Measurements from ENCODE around the gene MUC5AC.
"Not testable (repeated sequence)": the region's sequence is repeated elsewhere in the genome, so short reads cannot be mapped to it uniquely, and the experiment has no call there.

Gene MUC5AC

GRCh38 chr11:1246301-1246700 lies 88.5 kb downstream of the MUC5AC start:
- not testable (repeated sequence) for H3K4me3 ChIP-seq (ENCODE audit: low read depth, low read length); DNase-seq (ENCODE audit: low read depth)

GRCh38 chr11:1247026-1247425 lies 89.3 kb downstream of the MUC5AC start:
- not testable (repeated sequence) for DNase-seq (ENCODE audit: low read depth); H3K4me3 ChIP-seq (ENCODE audit: low read depth, low read length)

- DNase-seq (ENCODE audit: low read depth); H3K4me3 ChIP-seq (ENCODE audit: low read depth, low read length): not testable (repeated sequence)
Observed at GRCh38 chr11:1248951-1249350, 91.2 kb downstream of the MUC5AC start.

GRCh38 chr11:1250411-1250810 lies 92.7 kb downstream of the MUC5AC start:
- H3K4me3 ChIP-seq (ENCODE audit: low read depth, low read length); DNase-seq (ENCODE audit: low read depth): not testable (repeated sequence)

Measured in NB4 (cell line).